NCI-H82 (cell line): ENCODE results near the gene SPATA13.
A peak's percentile ranks its signal among the peaks of the same experiment; 100 is the strongest.

Source experiments
- DNase-seq: peaks from one replicate; lab custom pipeline; 2025; lab: John Stamatoyannopoulos, UW

SPATA13 gene

DNA sequence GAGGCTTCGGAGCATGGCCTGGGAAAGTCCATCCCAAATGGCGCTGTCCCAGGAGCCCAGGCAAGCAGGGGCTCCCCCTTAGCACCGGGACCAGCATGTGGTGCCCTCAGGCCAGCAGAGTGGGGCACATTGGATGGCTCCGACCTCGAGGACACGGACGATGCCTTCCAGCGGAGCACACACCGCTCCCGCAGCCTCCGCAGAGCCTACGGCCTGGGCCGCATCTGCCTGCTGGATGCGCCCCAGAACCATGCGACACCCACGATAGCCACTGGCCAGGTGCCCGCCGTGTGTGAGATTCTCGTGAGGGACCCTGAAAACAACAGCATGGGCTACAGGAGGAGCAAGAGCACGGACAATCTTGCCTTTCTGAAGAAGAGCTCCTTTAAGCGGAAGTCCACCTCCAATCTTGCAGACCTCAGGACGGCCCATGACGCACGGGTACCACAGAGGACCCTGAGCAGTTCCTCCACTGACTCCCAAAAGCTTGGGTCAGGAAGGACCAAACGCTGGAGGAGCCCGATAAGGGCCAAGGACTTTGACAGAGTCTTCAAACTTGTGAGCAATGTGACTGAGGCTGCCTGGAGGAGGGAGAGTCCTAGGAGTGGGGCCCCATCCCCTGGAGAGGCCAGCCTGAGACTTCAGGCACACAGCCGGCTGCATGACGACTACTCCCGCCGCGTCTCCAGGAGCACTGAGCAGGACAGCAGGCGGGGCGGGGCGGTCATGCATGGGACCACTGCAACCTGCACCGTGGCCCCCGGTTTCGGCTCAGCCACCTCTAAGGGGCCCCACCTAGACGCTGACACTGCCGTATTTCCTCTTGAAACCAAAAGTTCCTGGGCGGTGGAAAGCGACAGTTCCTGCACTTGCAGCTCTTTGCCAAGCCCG, 63.1 kb downstream of the SPATA13 start:
- DNase-seq: no peak

DNA sequence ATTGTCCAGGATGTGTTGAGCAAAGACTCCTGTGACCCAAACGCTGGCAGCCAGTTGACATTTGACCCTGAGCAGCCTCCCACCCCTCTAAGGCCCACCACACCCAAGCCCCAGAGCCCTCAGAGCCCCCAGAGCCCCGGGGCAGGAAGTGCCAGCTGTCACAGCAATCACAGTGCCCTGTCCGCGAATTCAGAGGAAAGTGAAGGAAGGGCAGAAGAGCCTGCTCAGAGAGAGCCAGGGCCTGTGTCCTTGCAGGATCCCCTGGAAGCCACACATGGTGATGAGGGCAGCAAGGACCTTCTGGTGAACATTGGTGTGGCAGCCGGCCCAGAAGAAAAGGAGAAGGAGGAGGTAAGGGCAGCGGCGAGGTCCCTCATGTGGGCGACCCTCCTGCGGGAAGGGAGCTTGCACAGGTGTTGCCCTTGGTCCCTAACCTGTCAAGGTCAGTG, 63.7 kb downstream of the SPATA13 start:
- no peak for DNase-seq

DNA sequence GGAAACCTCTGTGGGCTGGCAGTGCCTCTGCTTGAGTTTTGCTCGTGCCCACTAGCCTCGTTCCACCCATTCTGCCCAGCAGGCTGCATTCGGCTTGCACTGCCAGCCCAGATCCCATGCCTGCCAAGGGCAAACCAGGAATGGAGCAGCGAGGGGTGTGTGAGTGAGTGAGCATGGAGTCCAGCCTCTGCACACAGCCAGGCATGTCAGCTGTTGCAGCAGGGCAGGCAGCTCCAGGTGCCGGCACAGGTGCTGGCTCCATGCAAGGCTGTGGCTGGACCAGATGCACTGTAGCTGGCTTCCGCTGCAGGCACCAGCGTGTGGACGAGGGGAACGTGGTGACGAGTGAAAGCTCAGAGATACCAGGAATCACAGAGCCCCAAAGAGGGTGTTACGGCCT, 64.5 kb downstream of the SPATA13 start:
- DNase-seq: no peak

DNA sequence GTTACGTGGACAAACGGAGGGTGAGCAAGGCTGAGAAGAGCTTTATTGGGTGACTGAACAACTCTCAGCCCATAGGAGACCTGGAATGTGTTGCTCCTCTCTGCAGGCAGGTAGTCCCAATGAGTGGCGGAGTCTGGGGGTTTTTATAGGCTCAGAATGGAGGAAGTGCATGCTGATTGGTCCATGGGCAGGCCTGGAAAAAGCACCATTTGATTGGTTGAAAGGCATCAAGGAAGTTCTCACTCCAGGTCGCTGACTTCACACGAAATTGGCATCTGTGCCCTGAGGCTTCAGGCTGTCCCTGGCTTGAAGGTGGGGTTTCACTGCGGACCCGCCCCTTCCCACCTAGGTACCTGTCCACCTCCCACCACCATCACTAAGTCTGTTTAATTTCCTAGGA, 65.4 kb downstream of the SPATA13 start:
- DNase-seq: no peak

DNA sequence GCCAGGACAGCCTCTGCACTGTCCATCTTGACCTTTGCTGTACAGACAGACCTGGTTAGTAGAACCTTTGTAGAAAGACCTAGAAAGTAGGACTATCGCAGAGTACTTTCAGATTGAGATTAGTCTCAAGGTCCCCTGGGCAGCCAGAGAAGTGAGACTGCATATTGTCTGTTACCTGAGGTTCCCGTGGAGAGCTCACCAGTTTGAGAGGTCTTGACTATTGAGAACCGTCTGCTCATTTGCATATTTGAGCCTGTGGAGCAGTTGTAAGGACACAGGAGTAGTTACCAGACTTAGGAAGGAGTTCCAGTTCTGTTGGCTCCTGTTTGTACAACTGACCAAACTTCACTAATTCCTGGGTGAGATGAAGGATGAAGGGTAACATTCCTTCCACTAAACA, 66.2 kb downstream of the SPATA13 start:
- DNase-seq: no peak

DNA sequence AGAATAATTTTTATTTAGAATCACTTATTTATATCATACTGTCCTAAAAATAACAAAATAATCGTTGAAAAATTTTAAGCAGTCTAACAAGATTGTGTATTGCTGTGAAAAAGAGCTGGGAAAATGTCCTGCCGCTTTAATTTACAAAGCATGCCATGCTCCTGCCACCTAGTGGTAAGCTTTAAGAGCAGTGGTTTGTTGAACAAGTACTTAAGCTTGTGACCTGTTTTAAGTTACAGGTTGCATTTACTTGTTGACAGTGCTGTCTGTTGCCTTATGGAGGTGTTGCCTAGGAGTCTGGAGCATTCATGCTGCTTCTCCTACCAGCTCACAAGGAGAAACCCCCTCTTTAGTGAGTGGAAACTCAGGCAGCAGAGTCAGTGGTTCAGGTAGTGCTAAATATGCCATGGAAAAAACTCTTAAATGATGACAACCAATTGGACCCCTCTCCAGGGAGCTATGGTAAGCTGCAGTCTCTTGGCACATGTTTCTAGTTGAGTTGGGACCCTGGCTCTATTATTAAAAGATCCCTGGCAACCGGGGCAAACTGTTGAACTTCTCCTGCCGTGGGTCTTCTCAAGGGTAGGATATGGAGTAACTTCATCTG, 68.4 kb downstream of the SPATA13 start:
- peak; percentile 79 for DNase-seq

DNA sequence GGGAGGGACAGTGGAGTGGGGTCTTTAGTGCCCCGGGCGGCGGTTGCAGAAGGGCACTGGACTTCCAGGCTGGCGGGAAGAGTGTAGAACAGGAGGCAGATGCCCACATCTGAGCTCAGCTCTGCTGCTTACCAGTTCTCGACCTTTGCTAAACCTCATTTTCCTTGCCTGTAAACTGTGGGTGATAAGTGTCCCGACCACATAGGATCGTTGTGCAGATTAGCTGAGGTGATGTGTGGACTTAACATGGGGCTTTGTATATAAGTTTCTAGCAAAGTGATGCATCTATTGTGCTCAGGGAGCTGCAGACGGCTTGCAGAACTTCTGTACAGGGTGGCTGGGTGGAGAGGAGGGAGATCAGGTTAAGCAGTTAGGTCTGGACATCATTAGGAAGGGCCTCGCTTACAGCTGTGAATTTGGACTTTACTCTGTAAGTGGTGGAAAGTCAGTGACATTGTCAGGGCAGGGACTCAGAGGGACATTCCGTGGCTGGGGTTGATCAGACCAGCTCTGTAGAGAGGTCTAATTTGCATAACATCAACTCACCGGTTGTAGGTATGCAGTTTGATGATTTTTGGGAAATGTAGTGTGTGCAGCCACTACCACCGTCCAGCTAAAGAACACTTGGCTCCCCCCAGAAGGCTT, 70.0 kb downstream of the SPATA13 start:
- DNase-seq: no peak

DNA sequence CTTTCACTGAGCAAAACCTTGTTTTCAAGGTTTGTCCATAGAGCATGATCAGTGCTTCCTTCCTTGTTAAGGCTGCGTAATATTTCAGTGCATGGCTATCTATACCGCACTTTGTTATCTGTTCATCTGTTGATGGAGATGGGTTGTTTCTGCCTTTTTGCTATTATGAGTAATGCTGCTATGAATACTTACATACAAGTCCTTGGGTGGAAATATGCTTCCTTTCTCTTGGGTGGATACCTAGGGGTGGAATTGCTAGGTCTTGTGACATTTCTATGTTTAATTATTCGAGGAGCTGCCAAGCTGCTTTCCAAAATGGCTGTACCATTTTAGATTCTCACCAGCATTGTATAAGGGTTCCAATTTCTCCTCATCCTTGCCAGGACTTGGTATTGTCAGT, 70.9 kb downstream of the SPATA13 start:
- no peak for DNase-seq

DNA sequence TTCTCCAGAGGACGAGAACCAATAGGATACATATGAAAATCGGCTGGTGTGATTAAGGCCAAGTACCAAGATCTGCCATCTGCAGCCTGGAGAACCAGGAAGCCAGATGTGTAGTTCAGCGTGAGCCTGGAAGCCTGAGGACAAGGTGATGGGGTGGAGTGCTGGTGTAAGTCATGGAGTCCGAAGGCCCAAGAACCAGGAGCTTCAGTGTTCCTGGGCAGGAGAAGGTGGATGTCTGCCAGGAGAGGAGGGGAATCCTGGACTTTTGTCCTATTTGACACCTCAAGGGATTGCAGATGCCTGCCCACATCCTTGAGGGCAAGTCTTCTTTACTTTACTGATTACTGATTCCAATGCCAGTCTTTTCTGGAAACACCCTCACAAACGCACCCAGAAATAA, 71.5 kb downstream of the SPATA13 start:
- peak; percentile 73 for DNase-seq

DNA sequence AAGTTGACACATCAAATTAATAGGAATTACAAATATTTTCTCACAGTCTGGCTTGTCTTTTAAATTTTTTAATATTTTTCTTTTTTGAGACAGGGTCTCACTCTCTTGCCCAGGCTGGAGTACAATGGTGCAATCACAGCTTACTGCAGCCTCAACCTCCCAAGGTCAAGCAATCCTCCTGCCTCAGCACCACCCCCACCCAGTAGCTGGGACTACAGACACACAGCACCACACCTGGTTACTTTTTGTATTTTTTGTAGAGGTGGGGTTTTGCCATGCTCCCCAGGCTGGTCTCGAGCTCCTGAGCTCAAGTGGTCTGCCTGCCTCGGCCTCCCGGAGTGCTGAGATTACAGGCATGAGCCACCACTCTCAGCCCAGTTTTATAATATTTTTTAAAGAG, 72.0 kb downstream of the SPATA13 start:
- DNase-seq: peak; percentile 21

DNA sequence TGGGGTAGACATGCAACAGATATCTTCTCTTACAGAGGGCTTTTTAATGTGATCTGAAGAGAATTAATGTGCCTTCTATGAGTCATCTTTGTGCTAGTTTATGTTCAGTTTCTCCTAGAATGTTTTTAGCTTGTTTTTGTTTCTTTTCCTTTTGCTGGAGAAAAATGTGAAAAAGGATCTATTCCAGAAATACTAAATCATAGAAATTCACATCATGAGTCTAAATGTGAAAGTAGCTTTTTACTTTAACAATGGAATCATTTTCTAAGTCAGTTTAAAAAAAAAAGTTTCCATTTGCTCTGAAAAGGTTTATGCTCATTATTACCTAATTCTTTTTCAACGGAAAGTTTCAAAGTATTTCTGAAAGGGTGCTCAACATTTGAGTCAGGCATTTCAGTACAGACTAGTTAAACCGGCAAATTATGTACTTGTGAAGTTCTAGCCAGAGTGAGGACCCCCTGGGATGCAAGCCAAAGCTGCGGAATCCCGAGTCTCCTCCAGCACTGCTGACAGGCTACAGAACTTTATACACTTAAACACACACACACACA, 72.9 kb downstream of the SPATA13 start:
- no peak for DNase-seq

DNA sequence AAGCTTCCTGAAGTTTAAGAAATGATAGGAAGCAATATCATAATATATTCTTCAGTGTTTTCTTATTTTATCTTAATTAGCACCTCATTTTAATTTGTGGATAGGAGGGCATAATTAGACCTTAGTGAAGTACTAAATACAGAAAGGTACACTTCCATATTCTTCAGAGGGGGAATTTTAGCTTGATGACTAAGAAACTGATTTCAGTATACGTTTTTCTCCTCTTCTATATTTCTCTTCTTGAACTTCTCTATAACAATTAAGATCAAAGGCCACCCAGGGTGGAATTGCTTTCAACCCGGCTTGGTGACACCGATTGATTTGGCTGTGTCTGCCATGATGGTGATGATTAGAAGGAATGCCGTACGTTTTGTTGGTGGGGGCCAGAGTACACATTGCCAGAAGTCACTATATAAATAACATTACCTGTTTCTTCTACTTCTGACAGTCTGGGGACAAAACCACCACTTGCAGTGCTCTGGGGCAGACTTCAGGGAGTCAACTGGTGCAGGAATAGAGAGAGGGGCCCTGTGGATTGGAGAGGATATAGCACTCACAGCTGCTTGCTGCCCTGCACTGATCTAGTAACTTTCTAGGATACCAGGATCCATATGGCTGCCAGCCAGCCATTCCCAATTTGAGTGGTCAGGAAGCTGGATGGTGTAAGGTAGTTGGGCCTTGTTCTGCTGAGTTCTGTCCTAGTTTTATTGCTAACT, 73.8 kb downstream of the SPATA13 start:
- DNase-seq: no peak

DNA sequence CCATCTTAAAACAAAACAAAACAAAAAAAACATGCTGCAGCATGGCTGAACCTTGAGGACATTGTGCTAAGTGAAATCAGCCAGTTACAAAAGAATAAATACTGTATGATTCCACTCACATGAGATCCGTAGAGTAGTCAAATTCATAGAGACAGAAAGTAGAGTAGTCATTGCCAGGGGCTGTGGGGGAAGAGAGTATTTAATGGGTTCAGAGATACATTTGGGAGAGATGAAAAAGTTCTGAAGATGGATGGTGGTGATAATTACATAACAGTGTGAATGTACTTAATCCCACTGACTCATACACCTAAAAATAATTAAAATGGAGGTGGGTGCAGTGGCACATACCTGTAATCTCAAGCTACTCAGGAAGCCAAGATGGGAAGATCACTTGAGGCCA, 76.8 kb downstream of the SPATA13 start:
- no peak for DNase-seq

DNA sequence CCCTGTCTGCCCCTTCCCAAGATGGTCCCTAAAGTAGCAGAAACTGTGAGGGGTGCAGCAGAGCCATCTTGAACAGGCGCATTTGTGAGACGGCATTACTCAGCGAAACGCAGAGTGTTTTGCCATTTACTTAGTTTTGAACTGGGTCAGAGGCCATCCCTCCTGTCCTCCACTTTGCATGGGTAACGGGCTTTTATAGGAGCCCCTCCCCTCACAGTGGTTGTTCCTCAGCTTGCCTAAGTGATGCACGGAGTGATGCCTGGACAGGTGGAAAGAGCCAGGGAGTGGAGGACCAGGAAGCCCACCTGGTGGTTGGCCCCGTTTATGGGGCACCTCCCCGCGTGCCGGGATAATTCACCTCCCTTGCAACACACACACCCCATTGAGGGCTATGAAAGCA, 80.8 kb downstream of the SPATA13 start:
- no peak for DNase-seq

DNA sequence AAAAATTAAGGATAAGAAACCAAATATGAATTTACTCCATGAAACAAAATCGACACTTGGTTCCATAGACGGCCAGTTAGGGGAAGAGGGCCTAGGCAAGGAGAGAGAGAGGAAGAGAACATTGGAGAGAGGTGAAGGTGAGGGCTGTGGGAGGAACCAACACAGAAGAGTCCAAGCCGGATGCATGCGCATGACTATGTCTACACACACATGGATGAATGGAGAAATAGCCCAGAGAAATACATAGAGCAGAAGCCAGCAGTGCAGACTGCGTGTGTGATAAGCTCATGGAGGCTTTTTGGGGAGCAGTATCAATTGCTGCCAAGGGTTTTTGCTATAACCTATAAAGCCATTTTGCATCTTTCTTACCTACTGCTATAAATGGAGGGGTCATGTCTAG, 81.6 kb downstream of the SPATA13 start:
- no peak for DNase-seq

DNA sequence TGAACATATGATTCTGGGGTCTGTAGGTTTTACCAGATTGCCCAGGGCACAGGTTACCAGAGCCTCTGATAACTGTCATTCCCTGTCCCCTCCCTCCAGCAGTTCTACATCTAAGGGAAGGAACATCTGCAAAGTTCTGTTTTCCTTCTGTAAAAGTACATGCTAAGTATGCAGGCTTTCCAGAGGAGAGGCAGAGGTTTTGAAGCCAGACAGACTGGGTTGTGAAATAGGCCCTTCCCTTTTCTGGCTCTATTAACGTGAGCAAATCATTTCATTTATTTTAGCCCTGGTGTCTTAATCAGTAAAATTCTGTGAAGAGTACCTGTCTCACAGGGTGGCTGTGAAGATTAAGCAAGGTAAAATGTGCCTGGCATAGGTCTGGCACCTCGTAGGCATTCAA, 82.8 kb downstream of the SPATA13 start:
- no peak for DNase-seq

DNA sequence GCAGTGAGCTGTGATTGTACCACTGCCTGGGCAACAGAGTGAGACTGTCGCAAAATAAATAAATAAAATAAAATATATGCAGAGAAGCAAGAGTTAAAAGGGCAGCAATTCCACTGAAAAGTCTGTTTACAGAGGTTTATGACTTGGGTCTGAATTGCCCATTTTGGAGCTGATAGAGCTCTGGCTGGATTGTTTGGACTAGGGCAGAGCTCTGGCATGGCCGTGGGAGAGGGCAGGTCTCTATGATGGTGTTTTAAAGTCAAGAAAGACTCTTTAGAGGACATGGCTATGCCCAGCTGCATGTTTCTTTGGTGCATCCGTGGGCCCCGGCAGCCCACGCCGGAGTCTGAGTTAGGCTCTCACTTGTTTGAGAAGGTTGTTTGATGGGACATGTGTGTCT, 84.3 kb downstream of the SPATA13 start:
- DNase-seq: no peak

DNA sequence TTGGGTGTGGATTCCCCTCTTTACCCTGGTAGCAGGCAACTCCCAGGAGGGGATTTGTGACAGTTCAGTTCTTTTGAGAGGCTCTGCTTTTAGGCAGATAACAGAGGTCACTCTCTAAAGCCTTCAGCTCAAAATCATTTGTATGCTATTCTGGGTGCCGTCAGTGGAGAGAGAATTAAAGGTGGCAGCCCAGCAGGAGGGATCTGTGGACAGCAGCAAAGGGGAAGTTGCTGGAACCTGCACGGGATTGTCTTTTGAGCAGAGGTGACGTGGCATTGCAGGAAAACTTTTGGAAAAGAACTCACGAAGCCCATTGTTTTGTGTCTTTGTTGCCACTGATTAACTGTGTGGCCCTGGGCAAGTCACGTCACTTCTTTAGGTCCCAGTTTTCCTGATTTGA, 86.5 kb downstream of the SPATA13 start:
- DNase-seq: no peak

DNA sequence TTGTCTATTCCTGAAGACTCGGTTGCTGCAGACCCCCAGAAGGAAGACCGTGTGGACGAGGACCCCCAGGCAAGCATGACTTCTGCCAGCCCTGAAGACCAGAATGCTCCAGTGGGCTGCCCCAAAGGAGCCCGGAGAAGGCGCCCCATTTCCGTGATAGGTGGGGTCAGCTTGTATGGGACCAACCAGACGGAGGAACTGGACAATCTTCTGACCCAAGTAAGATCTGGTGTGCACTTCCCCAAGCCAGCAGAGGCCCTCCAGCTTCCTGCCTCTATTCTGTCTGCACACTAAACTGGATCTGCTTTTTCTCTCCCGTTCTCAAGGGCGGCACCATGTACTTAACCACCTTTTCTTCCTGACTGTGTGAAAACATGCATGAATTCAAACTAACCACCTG, 89.1 kb downstream of the SPATA13 start:
- DNase-seq: no peak

DNA sequence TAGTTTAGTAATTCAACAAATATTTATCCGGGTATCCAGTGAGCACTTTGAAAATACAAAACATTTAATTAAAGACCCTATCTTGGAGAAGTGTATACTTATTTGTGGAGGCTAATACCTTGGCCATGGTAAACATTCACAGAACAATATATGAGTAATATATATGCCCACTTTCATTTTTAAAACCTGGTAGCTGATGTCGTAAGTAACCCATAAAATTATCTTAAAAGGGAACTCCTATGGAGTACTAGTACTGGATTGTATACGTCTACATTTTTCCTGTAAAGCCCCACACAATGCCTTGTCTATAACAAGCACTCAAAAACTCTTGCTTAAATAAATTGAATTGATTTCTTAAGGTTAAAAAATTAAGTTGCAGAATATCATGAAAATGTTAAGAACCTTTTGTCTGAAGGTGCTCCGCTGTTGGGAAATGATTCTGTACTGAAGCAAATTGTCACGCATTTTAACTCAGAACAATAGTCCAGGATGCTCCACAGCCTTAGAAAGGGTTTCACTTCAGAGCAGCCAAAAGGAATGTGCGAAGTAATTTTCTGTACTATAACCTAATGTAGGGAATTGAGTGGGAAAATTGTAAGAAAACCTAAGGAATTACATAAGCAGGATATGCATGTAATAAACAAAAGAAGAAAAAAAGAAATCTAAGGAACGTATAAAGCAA, 90.0 kb downstream of the SPATA13 start:
- DNase-seq: no peak

DNA sequence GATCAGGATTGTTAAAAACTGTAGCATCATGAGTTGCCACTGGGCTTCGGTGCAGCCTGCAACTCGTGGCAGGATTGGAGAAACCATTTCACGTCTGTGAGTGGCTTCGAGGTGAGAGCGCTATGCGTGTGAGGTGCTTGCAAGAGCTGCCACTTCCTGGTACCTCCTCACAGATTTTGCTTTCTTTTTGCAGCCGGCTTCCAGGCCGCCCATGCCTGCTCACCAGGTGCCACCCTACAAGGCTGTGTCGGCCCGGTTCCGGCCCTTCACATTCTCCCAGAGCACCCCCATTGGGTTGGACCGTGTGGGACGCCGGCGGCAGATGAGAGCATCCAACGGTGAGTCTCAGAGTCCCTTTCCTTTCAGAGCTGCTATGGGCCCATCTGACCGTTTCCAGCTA, 91.0 kb downstream of the SPATA13 start:
- no peak for DNase-seq

DNA sequence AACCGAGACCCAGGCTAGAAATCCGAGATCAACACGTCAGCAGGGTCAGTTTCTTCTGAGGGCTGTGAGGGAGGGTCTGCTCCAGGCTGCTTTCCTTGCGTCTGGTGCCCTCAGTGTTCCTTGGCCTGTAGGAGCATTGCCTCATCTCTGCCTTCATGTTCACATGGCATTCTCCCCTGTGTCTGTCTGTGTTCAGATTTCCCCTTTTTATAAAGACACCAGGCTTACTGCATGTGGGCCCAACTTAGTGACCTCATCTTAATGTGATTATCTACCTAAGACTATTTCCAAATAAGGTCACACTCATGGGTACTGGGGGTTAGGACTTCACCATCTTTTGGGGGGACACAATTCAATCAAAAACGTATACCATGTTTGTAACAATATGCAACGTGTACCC, 91.6 kb downstream of the SPATA13 start:
- no peak for DNase-seq
